Astrocyte of the hippocampus (primary cell): ENCODE results near the gene KRTAP9-4.
"Not testable (repeated sequence)": the region's sequence is repeated elsewhere in the genome, so short reads cannot be mapped to it uniquely, and the experiment has no call there.

Experiments used
- DNase-seq: peaks from one replicate; pipeline ENCODE4 v3.0.0; 2011; ENCODE audit warnings: low read depth, low spot score

KRTAP9-4 gene

DNA sequence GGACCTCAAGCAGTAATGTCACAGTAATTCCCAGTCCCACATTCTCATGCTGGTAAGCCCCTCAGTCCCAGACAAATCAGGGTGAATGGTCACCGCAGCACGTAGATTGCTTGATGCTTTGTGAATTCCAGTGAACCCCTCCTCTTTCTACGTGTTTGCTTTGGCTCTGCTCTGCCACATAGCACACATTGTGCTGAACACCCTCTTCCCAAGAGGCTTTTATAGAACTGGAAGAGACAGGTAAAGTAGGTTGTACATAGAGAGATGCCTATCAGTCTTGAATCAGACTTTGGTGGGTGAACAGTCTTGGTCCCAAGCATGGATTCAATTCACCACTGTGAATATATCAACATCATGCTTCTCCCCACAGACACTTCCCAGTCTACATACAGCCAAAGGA, 15.1 kb downstream of the KRTAP9-4 start:
- DNase-seq = no peak

- no peak for DNase-seq
Observed at GRCh38 chr17:41265078-41265477, 15.6 kb downstream of the KRTAP9-4 start, which contains the start of gene KRTAP9-6. Gene KRTAP9-6 (plus strand): TSS chr17:41265378. CDS start chr17:41265378, 0 bp downstream.

- no peak for DNase-seq
Observed at GRCh38 chr17:41267711-41268110, 18.2 kb downstream of the KRTAP9-4 start.

- DNase-seq = not testable (repeated sequence)
Observed at GRCh38 chr17:41271323-41271722, 21.8 kb downstream of the KRTAP9-4 start.

DNA sequence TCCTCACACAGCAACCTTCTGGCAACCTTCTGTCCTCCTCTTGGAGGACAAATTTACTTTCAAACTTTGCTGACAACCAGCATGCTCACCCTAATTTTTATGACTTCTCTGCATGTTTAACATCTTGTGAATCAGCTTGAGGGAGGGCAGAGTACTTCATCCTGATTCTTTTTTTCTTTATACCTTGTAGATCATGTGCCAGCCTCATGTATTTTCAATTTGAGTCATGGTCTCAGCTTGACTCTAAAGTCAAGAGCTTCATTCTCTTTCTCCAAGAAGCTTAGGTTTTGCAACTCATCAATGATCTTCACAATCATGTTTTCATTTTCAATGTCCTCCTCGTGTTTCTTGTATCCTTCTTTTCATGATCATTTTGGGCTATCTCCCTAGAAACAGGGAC, 22.4 kb downstream of the KRTAP9-4 start:
- DNase-seq = no peak

GRCh38 chr17:41275648-41276190, 26.2 kb downstream of the KRTAP9-4 start, which contains the start of gene KRTAP9-7:
Gene KRTAP9-7 (plus strand): TSS chr17:41275698. CDS start chr17:41275698, 0 bp downstream.
- DNase-seq = not testable (repeated sequence)

DNA sequence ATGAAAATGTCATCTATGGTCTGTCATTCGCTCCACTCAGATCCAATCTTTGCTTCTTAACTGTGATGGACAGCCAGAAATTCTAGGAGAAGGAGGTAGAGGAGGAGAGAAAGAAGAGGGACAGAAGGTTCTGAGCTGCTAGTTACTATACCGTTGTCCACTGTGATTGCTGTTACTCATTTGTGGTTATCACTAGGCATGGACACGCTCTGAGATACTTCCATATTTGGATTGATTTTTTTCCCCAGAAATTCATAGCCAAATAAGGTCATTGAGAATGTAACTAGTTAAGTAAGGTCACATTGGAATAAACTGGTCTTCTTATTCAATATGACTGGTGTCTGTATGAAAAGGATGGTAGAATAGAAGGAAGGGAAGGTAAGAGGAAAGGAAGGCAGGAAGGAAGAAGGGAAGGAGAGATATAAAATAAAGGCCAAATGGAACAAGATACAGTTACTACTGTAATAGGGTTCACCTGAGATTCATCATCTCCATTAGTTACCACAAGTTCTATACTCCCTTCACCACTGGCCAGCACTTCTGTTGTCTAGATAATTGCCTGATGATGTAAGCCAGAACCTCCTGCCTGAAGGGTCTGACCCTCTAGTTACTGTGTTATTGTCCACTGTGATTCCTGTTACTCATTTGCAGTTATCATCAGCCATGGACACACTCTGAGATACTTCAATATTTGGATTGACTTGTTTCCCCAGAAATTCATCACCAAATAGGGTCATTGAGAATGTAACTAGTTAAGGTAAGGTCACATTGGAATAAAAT, 28.9 kb downstream of the KRTAP9-4 start:
- no peak for DNase-seq

GRCh38 chr17:41284043-41284442, 34.6 kb downstream of the KRTAP9-4 start:
- DNase-seq = no peak

DNA sequence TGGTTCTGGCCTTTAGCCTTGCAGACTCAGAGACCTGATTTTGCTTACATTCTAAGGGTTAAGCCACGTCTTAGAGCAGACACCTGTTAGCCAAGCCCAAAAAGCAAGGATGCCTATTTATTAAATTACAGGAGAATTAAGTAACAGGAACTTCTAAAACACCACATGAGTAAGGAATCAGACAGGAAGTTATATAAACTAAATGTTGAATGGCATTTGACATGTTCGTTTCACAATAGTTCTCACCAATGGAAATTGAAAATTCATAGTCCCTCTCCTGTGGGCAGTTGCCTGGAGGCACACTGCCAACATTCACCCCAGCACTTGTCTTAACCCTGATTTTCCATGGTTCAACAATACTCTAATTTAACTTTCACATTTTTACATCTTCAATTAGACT, 35.1 kb downstream of the KRTAP9-4 start:
- DNase-seq = no peak

GRCh38 chr17:41287050-41287449, 37.6 kb downstream of the KRTAP9-4 start:
- no peak for DNase-seq

GRCh38 chr17:41294016-41294415, 44.5 kb downstream of the KRTAP9-4 start:
- no peak for DNase-seq

DNA sequence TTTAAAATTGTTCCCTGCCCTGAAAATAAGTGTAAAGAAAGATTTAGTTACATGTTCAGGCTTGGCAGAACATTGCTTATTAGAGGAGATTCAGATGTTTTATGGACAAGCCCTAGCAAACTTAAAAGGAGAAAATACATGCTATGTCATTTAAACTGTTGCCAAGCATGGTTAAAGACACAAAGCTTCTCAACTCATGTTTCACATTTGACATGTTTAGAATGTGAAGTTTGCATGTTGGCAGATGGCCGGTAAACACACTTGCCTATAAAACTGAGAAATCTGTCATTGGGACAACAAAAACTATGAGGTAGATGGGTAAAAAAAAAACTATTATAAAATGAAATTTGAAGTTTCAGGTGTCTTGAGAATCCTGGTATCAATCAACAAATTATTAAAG, 47.4 kb downstream of the KRTAP9-4 start:
- no peak for DNase-seq

DNA sequence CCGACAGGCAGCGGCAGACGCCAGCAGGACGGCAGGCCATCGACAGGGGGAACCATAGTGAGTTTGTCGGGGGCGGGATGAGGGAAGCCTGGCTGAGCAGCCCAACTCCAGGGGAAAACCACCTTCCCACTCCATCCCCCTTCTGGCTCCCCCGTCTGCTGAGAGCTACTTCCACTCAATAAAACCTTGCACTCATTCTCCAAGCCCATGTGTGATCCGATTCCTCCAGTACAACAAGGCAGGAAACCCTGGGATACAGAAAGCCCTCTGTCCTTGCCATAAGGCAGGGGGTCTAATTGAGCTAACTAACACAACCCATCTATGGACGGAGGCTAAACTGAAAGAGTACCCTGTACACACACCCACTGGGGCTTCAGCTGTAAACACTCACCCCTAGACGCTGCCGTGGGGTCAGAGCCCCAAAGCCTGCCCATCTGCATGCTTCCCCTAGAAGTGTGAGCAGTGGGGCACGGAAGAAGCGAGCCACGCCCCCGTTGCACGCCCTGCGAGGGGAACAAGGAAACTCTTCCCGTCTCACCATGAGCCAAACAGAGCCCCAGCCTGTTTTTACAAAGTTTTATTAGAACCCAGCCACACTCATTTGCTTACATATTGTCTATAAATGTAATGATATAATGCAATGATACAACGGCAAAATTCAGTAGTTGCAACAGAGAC, 49.1 kb downstream of the KRTAP9-4 start:
- DNase-seq = no peak
